ENCODE data around the gene FSTL3. TPM values are rescaled to one million over a fixed set of nuclear protein-coding genes. Genes with fewer than 3 reads are reported as not detected.
A peak's percentile ranks its signal among the peaks of the same experiment; 100 is the strongest.

FSTL3 gene
- total RNA-seq, 4 donors from 2014 or later, result 7.5 to 20.1 (median 15.9) TPM

DNA sequence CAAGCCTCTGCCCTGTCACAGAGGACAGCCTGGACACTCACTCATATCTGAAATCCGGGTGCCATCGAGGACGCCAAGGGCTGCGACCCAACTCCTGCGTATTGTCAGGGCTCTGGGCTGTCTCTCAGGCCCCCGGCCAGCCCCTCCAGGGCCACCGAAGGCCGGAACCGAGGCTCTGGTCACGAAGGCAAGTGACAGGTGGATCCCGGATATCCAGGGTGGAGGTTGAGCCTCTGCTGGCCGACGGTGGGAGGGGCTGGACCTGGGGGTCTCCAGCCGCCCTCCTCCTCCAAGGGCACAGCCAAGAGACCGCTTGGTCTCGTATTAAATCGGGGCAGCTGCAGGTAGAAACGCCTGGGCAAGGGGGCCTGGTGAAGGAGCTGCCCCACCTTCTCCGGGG lies 18.6 kb upstream of the FSTL3 start:
- intact Hi-C loops (cut with DNase I; ENCODE audit: low total_unique reads) (no loop called here), in situ Hi-C loops (cut with MboI; ENCODE audit: low sequenced_read_pairs in 4 of 4) (no loop called here)
- Histone ChIP-seq H3K36me3 (no peaks in the 10 kb centered on the region), H3K27me3 (no peaks in the 10 kb centered on the region), H3K9me3 (no peaks in the 10 kb centered on the region), H3K27ac (no peak overlapping the region), H3K4me1 (peaks cover 21 to 51% of the 10 kb centered on the region in 2 donors), H3K4me3 (no peak overlapping the region)
- DNase-seq (no peak), ATAC-seq (no peak)
- no peak for TF ChIP-seq POLR2A (IDR thresholded peaks at IDR 0.05)
- TF ChIP-seq, protein P1, sequence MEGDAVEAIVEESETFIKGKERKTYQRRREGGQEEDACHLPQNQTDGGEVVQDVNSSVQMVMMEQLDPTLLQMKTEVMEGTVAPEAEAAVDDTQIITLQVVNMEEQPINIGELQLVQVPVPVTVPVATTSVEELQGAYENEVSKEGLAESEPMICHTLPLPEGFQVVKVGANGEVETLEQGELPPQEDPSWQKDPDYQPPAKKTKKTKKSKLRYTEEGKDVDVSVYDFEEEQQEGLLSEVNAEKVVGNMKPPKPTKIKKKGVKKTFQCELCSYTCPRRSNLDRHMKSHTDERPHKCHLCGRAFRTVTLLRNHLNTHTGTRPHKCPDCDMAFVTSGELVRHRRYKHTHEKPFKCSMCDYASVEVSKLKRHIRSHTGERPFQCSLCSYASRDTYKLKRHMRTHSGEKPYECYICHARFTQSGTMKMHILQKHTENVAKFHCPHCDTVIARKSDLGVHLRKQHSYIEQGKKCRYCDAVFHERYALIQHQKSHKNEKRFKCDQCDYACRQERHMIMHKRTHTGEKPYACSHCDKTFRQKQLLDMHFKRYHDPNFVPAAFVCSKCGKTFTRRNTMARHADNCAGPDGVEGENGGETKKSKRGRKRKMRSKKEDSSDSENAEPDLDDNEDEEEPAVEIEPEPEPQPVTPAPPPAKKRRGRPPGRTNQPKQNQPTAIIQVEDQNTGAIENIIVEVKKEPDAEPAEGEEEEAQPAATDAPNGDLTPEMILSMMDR (IDR thresholded peaks at IDR 0.05 in 4 of 5, conservative IDR thresholded peaks at IDR 0.05 in 1 of 5), result no peak

DNA sequence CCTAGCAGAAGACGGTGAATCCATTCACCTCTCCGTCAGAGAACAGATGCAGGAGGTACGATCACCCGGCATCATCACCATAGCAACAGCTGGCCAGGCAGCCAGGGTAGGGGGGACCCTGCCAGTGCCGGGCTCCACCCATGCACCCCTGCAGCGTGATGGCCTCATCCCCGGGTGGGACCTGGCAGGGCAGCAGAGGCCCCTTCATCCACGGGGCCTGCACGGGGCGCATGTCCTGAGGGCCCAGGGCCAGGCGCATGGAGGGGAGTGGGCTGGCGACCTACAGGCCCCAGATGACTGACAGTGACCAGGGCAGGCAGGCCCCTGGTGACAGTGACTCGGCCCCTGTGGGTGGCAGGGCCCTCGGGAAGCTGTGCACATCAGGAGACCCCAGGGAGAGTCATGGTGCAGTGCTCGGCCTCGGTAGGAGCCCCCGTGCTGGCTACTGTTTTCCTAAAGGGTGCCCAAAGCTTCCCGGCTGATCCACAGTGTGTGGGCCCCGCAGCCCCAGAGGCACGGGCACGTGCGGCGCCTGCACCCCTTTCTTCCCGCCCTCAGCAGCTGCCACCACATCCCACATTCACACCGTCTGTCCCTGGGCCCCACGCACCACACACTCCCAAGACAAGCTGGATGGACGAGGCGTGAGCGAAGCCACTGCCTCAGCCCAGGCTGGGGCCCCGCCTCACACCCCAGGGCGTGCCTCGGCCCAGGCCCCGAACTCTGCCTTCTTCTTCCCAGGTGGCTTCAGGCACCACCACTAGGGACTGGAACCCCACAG lies 17.9 kb upstream of the FSTL3 start:
- TF ChIP-seq POLR2A (IDR thresholded peaks at IDR 0.05), result no peak
- TF ChIP-seq, protein P1 (IDR thresholded peaks at IDR 0.05 in 4 of 5, conservative IDR thresholded peaks at IDR 0.05 in 1 of 5), result no peak
- ATAC-seq (no peak), DNase-seq (no peak)
- Histone ChIP-seq H3K36me3 (no peaks in the 10 kb centered on the region), H3K27me3 (no peaks in the 10 kb centered on the region), H3K9me3 (no peaks in the 10 kb centered on the region), H3K4me1 (peaks cover 21 to 51% of the 10 kb centered on the region in 2 donors), H3K4me3 (no peak overlapping the region), H3K27ac (peak overlapping the region in 1 of 4 donors; percentile 92)
- intact Hi-C loops (cut with DNase I; ENCODE audit: low total_unique reads), result no loop called here
- in situ Hi-C loops (cut with MboI; ENCODE audit: low sequenced_read_pairs in 4 of 4), result no loop called here

DNA sequence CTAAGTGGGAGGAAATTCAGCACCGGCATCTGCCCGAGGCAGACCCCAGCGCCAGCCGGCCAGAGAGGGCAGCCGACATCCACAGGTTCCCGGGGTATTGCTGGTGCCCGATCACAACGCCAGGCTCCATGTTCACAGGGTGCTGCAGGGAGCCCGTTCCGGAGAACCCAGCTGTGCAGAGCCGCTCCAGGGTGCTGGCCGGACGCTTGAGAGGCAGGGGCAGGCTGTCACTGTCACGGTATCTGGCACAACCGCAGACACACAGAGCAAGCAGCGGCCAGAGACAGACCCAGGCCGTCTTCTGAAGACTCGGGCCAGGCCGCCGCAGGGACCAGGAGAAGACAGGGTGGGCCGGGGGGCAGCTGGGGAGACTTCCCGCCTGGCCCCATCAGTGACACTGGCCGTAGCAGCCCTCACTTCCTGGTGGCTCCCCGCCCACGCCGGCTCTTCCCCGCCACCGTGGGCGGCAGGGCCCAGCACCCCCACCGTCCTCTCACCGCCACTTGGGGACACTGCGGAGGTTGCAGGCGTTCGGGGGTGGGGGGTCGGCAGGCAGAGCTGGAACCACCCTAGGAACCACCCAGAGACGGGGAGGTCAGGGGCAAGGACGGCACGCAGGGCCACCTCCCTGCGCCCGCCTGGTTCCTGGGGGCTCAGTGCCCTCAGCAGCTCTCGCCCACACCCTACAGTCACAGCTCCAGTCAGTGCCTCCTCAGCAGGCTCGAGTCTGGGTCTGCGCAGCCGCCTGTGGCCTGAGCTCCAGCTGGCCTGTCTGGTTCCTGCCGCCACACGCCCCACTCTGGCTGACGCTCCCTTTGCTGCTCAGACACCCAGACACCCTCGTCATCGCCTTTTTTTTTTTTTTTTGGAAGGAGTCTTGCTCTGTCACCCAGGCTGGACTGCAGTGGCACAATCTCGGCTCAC lies 17.0 kb upstream of the FSTL3 start:
- Histone ChIP-seq H3K27me3 (no peaks in the 10 kb centered on the region), H3K9me3 (no peaks in the 10 kb centered on the region), H3K4me1 (peaks cover 28 to 59% of the 10 kb centered on the region in 2 donors), H3K27ac (peak overlapping the region in 3 of 4 donors; percentile 78 to 93 (median 92)), H3K36me3 (no peaks in the 10 kb centered on the region), H3K4me3 (no peak overlapping the region)
- no peak for ATAC-seq
- intact Hi-C loops (cut with DNase I; ENCODE audit: low total_unique reads) (no loop called here), in situ Hi-C loops (cut with MboI; ENCODE audit: low sequenced_read_pairs in 4 of 4) (no loop called here)
- DNase-seq, result peak in 1 of 2 donors; percentile 66
- TF ChIP-seq, protein P1 (IDR thresholded peaks at IDR 0.05 in 4 of 5, conservative IDR thresholded peaks at IDR 0.05 in 1 of 5), result no peak
- TF ChIP-seq POLR2A (IDR thresholded peaks at IDR 0.05), result peak in 1 of 2 donors; percentile 10

DNA sequence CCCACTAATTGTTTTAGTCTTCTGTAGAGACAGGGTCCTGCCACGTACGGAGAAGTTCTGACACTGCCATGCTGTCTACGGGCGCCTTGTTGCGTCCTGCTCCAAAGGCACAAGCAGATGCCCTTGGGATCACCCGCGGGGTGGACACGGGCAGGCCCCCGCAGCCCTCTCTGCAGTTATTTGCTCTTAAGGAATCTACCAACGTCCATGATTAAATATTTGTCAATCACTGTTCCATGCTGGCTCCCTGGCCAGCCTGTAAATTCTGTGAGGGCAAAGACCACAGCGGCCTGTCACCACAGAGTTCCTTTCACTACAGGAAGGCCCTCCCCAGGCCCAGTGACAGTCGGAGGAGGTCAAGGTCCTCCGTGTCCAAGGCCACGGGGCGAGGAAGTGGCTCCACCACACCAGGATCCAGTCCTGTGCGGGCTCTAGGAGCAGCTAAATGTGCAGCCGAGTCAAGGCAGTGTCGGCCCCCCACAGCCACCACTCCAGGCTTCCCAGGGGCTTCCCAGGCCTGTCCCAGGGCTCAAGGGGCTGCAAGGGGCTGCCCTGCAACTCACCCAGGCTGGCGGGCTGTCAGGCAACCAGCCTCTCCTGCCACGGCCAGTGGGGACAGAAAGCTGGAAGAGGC lies 15.3 kb upstream of the FSTL3 start:
- Histone ChIP-seq H3K4me1 (peaks cover 28 to 70% of the 10 kb centered on the region in 2 donors), H3K27ac (peak overlapping the region; percentile 78 to 93 (median 90)), H3K27me3 (no peaks in the 10 kb centered on the region), H3K4me3 (peak overlapping the region; percentile 88 to 97 (median 91)), H3K36me3 (no peaks in the 10 kb centered on the region), H3K9me3 (no peaks in the 10 kb centered on the region)
- TF ChIP-seq POLR2A (IDR thresholded peaks at IDR 0.05), result no peak
- TF ChIP-seq, protein P1 (IDR thresholded peaks at IDR 0.05 in 4 of 5, conservative IDR thresholded peaks at IDR 0.05 in 1 of 5), result no peak
- DNase-seq, result no peak
- intact Hi-C loops (cut with DNase I; ENCODE audit: low total_unique reads) (loop anchor here (5.0 to 10.0 kb wide), 2 partner anchors 136 to 264 kb away; partner anchors contain the start of genes ARID3A and PTBP1), in situ Hi-C loops (cut with MboI; ENCODE audit: low sequenced_read_pairs in 4 of 4) (loop anchor here in 1 of 4 donors (10.0 kb wide), 1 partner anchor 74 kb away; no protein-coding TSS in a partner anchor)
- ATAC-seq, result no peak
